A549 (cell line): ENCODE measurements around the gene CITED2. TPM values are rescaled to one million over a fixed set of nuclear protein-coding genes. Genes with fewer than 3 reads are reported as not detected.

Experiments
- ATAC-seq, 2 experiments: fragments of 200-7000 bp in 1 of 2; fragments of >200 bp in 1 of 2; cut with Nextera tagmentation in 1 of 2; cut with Tn5 transposase in 1 of 2; 3 replicates each; pipeline versions ENCODE4 v1.8.0 to v1.9.1; 2018 to 2020; ENCODE audit warnings: mild to moderate bottlenecking in 1 of 2, moderate library complexity in 1 of 2
- CTCF ChIA-PET: fragments of 300-600 bp; sonication (Branson Sonifier 250); formaldehyde crosslinking; extraction: SDS; loops from one replicate; lab custom pipeline; 2021; ENCODE audit warnings: antibody characterized with exemption, inconsistent platforms; lab: Yijun Ruan, JAX
- POLR2A ChIA-PET: fragments of 350-600 bp; formaldehyde crosslinking; extraction: SDS; loops from one replicate; lab custom pipeline; 2021; ENCODE audit warnings: antibody characterized with exemption, inconsistent platforms; lab: Yijun Ruan, JAX
- DNase-seq, 2 experiments: peaks; one replicate each; pipeline versions ENCODE4 v3.0.0 to v3.0.0-alpha.2; 2011 to 2016; ENCODE audit warnings: low read depth in 1 of 2, low spot score in 1 of 2
- FAIRE-seq: peaks from 2 replicates; lab custom pipeline; 2011; peaks lifted over from hg19 to GRCh38; lab: Jason Lieb, UNC
- H3K27ac ChIP-seq, 2 experiments: fragments of >200 bp; sonication (Bioruptor Twin); formaldehyde crosslinking; 3 replicates each; pipeline ENCODE4 v1.5.1; 2016 to 2017
- H3K4me1 ChIP-seq: fragments of >200 bp; sonication (Bioruptor Twin); formaldehyde crosslinking; 3 replicates; pipeline ENCODE4 v1.6.1; 2016
- H3K4me2 ChIP-seq: fragments of >200 bp; sonication (Bioruptor Twin); formaldehyde crosslinking; 3 replicates; pipeline ENCODE4 v1.6.1; 2016
- H3K4me3 ChIP-seq: fragments of >200 bp; sonication (Bioruptor Twin); formaldehyde crosslinking; 3 replicates; pipeline ENCODE4 v1.5.1; 2016
- H3K9me3 ChIP-seq: fragments of >200 bp; sonication (Bioruptor Twin); formaldehyde crosslinking; 3 replicates; pipeline ENCODE4 v1.6.1; 2016
- BCL3 ChIP-seq: fragments of >200 bp; sonication (Bioruptor Twin); formaldehyde crosslinking; IDR thresholded peaks from 3 replicates; pipeline ENCODE4 v1.6.1; 2016
- BHLHE40 ChIP-seq: IDR thresholded peaks from 2 replicates; pipeline ENCODE4 v1.6.1; 2012; ENCODE audit warnings: low read depth, low read length, inconsistent platforms
- CBX2 ChIP-seq: fragments of 200-600 bp; sonication (generic); IDR thresholded peaks from 2 replicates; pipeline ENCODE4 v1.6.1; 2016; ENCODE audit warnings: low read depth, mild to moderate bottlenecking, borderline replicate concordance
- CEBPB ChIP-seq, 2 experiments: fragments of >200 bp in 1 of 2; sonication (Bioruptor Twin) in 1 of 2; formaldehyde crosslinking in 1 of 2; IDR thresholded peaks; 2 replicates each; pipeline ENCODE4 v1.6.1; 2012 to 2016
- CHD2 ChIP-seq: fragments of 150-350 bp; IDR thresholded peaks from 2 replicates; pipeline ENCODE4 v1.6.1; 2014; ENCODE audit warnings: low read length; ENCODE audit not compliant: partially characterized antibody
- CHD4 ChIP-seq: fragments of 200-600 bp; sonication (generic); IDR thresholded peaks from 2 replicates; pipeline ENCODE4 v1.6.1; 2016; ENCODE audit warnings: antibody characterized with exemption, mild to moderate bottlenecking, borderline replicate concordance
- EHMT2 ChIP-seq: fragments of 200-600 bp; sonication (generic); IDR thresholded peaks from 2 replicates; pipeline ENCODE4 v1.6.1; 2016; ENCODE audit warnings: antibody characterized with exemption, low read depth, mild to moderate bottlenecking, moderate library complexity
- FOSB ChIP-seq: fragments of 250-450 bp; sonication (Bioruptor Pico); IDR thresholded peaks from 2 replicates; pipeline ENCODE4 v1.5.0; 2020; ENCODE audit warnings: mild to moderate bottlenecking, moderate library complexity
- GATA3 ChIP-seq: IDR thresholded peaks from 2 replicates; pipeline ENCODE4 v1.6.1; 2012; ENCODE audit warnings: borderline replicate concordance
- HEYL ChIP-seq: fragments of 250-450 bp; sonication (Bioruptor Pico); IDR thresholded peaks from 2 replicates; pipeline ENCODE4 v1.8.0; 2021; ENCODE audit warnings: mild to moderate bottlenecking, moderate library complexity
- HOXB13 ChIP-seq: fragments of 250-450 bp; sonication (Bioruptor Pico); IDR thresholded peaks from 2 replicates; pipeline ENCODE4 v1.5.0; 2020; ENCODE audit warnings: low read depth, mild to moderate bottlenecking, moderate library complexity
- MAFK ChIP-seq: fragments of 450-650 bp; IDR thresholded peaks from 2 replicates; pipeline ENCODE4 v1.6.1; 2014; ENCODE audit not compliant: partially characterized antibody
- MAZ ChIP-seq: fragments of 150-350 bp; IDR thresholded peaks from 2 replicates; pipeline ENCODE4 v1.6.1; 2014; ENCODE audit warnings: antibody characterized with exemption, low read depth, low read length, borderline replicate concordance
- MYC ChIP-seq: IDR thresholded peaks from 2 replicates; pipeline ENCODE4 v1.6.1; 2012; ENCODE audit warnings: mild to moderate bottlenecking, inconsistent platforms, low read length, improper control_type of control experiment, borderline replicate concordance
- NPAS2 ChIP-seq: fragments of 250-450 bp; sonication (Bioruptor Pico); IDR thresholded peaks from 2 replicates; pipeline ENCODE4 v1.8.0; 2022; ENCODE audit warnings: mild to moderate bottlenecking, moderate library complexity, borderline replicate concordance
- POLR2AphosphoS2 ChIP-seq: conservative IDR thresholded peaks from 2 replicates; pipeline ENCODE4 v1.6.1; 2012; ENCODE audit warnings: low read length, improper control_type of control experiment, inconsistent platforms
- RCOR1 ChIP-seq: fragments of 150-350 bp; IDR thresholded peaks from 2 replicates; pipeline ENCODE4 v1.6.1; 2014; ENCODE audit warnings: antibody characterized with exemption, low read length, low read depth
- RNF2 ChIP-seq: fragments of 200-600 bp; sonication (generic); IDR thresholded peaks from 2 replicates; pipeline ENCODE4 v1.6.1; 2016; ENCODE audit warnings: low read depth, mild to moderate bottlenecking, antibody characterized with exemption, moderate library complexity, borderline replicate concordance
- SMC3 ChIP-seq: fragments of >200 bp; sonication (Bioruptor Twin); formaldehyde crosslinking; IDR thresholded peaks from 3 replicates; pipeline ENCODE4 v1.6.1; 2018; ENCODE audit warnings: inconsistent platforms
- TFCP2L1 ChIP-seq: fragments of 250-450 bp; sonication (Bioruptor Pico); IDR thresholded peaks from 2 replicates; pipeline ENCODE4 v1.5.0; 2021; ENCODE audit warnings: mild to moderate bottlenecking
- ZNF302 ChIP-seq: fragments of 250-450 bp; sonication (Bioruptor Pico); IDR thresholded peaks from 2 replicates; pipeline ENCODE4 v1.9.0; 2021; ENCODE audit warnings: inconsistent platforms, mild to moderate bottlenecking, moderate library complexity
- WGBS: methylation state at CpG from one replicate; pipeline ENCODE4 v1.1.6; 2017; ENCODE audit errors: missing lambda C conversion rate; 5-methylcytosine and 5-hydroxymethylcytosine counted together
- polyA plus RNA-seq, 4 experiments: library from polyadenylated mRNA; depleted of rRNA in 3 of 4; stranded (reverse); fragments of >200 nt; fragmentation: RNase III in 1 of 4; extraction: RNeasy Plus Mini Kit Qiagen cat#74134 plus additional on column Dnase treatment in 1 of 4; gene quantifications; 2 replicates in 3 of 4; 3 replicates in 1 of 4; pipeline ENCODE4 v1.2.3, GENCODE V29; 2011 to 2017
- TF ChIP-seq, protein P1 (sequence below): fragments of 250-450 bp; sonication (Bioruptor Pico); IDR thresholded peaks from 2 replicates; pipeline ENCODE4 v1.5.0; 2021; ENCODE audit warnings: mild to moderate bottlenecking, moderate library complexity, borderline replicate concordance
- TF ChIP-seq, protein P2 (sequence below): fragments of 250-450 bp; sonication (Bioruptor Pico); IDR thresholded peaks from 2 replicates; pipeline ENCODE4 v1.5.0; 2020; ENCODE audit warnings: low read depth, mild to moderate bottlenecking, moderate library complexity
- TF ChIP-seq, protein P3 (sequence below): fragments of >200 bp; sonication (Bioruptor Twin); formaldehyde crosslinking; IDR thresholded peaks from 3 replicates; pipeline ENCODE4 v1.5.1; 2016

Gene CITED2
- polyA plus RNA-seq, 2 of the 4 experiments (the other 2 are of a cell fraction) = 6.4 to 9.3 TPM

- no peak for TF ChIP-seq MYC
- TF ChIP-seq SMC3 = no peak
- TF ChIP-seq RNF2 = no peak
- TF ChIP-seq CHD2 = no peak
- Histone ChIP-seq H3K9me3 (no peaks in the 10 kb centered on the region), H3K4me3 (no peak overlapping the region), H3K4me2 (no peak overlapping the region), H3K4me1 (no peaks in the 10 kb centered on the region), H3K27ac (no peak overlapping the region)
- WGBS = 84% methylated on average over 3 of the region's 3 CpGs
- DNase-seq (no peak), FAIRE-seq (no peak), ATAC-seq (no peak)
- ChIA-PET CTCF (no interaction called here), POLR2A (no interaction called here)
Observed at GRCh38 chr6:139391709-139392108, 17.3 kb upstream of the CITED2 start.

DNA sequence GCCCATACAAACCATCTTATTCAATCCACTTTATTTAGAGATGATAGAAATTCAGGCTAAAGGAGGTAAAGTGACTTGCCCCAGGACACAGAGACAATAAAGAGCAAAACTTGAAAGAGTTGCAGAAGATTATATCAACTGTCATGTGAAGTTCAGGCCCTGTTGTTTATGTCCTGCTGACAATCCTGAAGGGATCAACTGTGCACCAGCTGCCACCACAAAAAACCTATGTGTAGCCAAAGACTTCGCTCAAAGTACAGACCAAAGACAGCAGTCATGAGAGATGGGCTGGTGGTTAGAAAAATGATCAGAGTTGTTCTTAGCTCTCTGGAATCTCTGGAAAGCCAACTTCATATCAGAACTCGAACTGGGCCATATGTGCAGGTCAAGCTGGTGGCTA lies 16.0 kb upstream of the CITED2 start:
- TF ChIP-seq MAZ = no peak
- TF ChIP-seq EHMT2 = no peak
- TF ChIP-seq TFCP2L1 (CRISPR knock-in tag) = no peak
- no peak for TF ChIP-seq CEBPB (IDR thresholded peaks at IDR 0.05)
- no peak for TF ChIP-seq ZNF302 (CRISPR knock-in tag)
- no peak for TF ChIP-seq HOXB13 (CRISPR knock-in tag)
- Histone ChIP-seq H3K27ac (no peak overlapping the region), H3K9me3 (no peaks in the 10 kb centered on the region), H3K4me1 (no peaks in the 10 kb centered on the region), H3K4me2 (no peak overlapping the region), H3K4me3 (no peak overlapping the region)
- 56% methylated on average over 2 of the region's 2 CpGs for WGBS
- POLR2A ChIA-PET = interaction anchor here (1.4 kb wide), 1 partner anchor 16 kb away, joined by 4 read pairs; the partner anchor contains the start of gene CITED2
- DNase-seq (no peak), ATAC-seq (no peak), FAIRE-seq (no peak)
- CTCF ChIA-PET = no interaction called here

- no peak for DNase-seq
- Histone ChIP-seq H3K4me2 (no peak overlapping the region), H3K4me3 (no peak overlapping the region), H3K27ac (no peak overlapping the region), H3K4me1 (no peaks in the 10 kb centered on the region), H3K9me3 (no peaks in the 10 kb centered on the region)
- WGBS = 55% methylated on average over 2 of the region's 2 CpGs
- TF ChIP-seq TFCP2L1 (CRISPR knock-in tag) (no peak), GATA3 (no peak), CBX2 (no peak), MAZ (no peak), NPAS2 (CRISPR knock-in tag) (no peak), BHLHE40 (no peak), MAFK (no peak), FOSB (no peak), RCOR1 (no peak)
- TF ChIP-seq, protein P1, sequence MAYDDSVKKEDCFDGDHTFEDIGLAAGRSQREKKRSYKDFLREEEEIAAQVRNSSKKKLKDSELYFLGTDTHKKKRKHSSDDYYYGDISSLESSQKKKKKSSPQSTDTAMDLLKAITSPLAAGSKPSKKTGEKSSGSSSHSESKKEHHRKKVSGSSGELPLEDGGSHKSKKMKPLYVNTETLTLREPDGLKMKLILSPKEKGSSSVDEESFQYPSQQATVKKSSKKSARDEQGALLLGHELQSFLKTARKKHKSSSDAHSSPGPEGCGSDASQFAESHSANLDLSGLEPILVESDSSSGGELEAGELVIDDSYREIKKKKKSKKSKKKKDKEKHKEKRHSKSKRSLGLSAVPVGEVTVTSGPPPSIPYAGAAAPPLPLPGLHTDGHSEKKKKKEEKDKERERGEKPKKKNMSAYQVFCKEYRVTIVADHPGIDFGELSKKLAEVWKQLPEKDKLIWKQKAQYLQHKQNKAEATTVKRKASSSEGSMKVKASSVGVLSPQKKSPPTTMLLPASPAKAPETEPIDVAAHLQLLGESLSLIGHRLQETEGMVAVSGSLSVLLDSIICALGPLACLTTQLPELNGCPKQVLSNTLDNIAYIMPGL = no peak
- ChIA-PET CTCF (no interaction called here), POLR2A (no interaction called here)
- no peak for FAIRE-seq
- ATAC-seq = no peak
Observed at GRCh38 chr6:139388384-139388783, 13.9 kb upstream of the CITED2 start.

- FAIRE-seq = no peak
- ChIA-PET CTCF (no interaction called here), POLR2A (interaction anchor here (1.1 kb wide), 1 partner anchor 12 kb away, joined by 3 read pairs; the partner anchor contains the start of gene CITED2)
- H3K27ac ChIP-seq = no peak overlapping the region
- no peak for ATAC-seq
- H3K4me1 ChIP-seq = no peaks in the 10 kb centered on the region
- H3K4me2 ChIP-seq = no peak overlapping the region
- WGBS = 81% methylated on average over 3 of the region's 3 CpGs
- H3K9me3 ChIP-seq = no peaks in the 10 kb centered on the region
- no peak overlapping the region for H3K4me3 ChIP-seq
- no peak for DNase-seq
- TF ChIP-seq CHD4 (no peak), SMC3 (no peak), TFCP2L1 (CRISPR knock-in tag) (no peak), BCL3 (no peak), MAZ (no peak), POLR2AphosphoS2 (no peak), RNF2 (no peak), MYC (no peak), HEYL (CRISPR knock-in tag) (no peak)
- TF ChIP-seq, protein P2, sequence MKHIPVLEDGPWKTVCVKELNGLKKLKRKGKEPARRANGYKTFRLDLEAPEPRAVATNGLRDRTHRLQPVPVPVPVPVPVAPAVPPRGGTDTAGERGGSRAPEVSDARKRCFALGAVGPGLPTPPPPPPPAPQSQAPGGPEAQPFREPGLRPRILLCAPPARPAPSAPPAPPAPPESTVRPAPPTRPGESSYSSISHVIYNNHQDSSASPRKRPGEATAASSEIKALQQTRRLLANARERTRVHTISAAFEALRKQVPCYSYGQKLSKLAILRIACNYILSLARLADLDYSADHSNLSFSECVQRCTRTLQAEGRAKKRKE (CRISPR knock-in tag) = no peak
- TF ChIP-seq, protein P3, sequence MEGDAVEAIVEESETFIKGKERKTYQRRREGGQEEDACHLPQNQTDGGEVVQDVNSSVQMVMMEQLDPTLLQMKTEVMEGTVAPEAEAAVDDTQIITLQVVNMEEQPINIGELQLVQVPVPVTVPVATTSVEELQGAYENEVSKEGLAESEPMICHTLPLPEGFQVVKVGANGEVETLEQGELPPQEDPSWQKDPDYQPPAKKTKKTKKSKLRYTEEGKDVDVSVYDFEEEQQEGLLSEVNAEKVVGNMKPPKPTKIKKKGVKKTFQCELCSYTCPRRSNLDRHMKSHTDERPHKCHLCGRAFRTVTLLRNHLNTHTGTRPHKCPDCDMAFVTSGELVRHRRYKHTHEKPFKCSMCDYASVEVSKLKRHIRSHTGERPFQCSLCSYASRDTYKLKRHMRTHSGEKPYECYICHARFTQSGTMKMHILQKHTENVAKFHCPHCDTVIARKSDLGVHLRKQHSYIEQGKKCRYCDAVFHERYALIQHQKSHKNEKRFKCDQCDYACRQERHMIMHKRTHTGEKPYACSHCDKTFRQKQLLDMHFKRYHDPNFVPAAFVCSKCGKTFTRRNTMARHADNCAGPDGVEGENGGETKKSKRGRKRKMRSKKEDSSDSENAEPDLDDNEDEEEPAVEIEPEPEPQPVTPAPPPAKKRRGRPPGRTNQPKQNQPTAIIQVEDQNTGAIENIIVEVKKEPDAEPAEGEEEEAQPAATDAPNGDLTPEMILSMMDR = no peak
Observed at GRCh38 chr6:139386404-139386803, 12.0 kb upstream of the CITED2 start.
